Posterior vena cava (tissue), 2 donors: ENCODE data around the gene GPR142. TPM values are rescaled to one million over a fixed set of nuclear protein-coding genes. Genes with fewer than 3 reads are reported as not detected.

Experiments used
- DNase-seq: peaks from one replicate; pipeline ENCODE4 v3.0.0-alpha.2; 2020; ENCODE audit warnings: low spot score
- intact Hi-C, 2 donors: fragments of 100-400 bp; cut with DNase I; formaldehyde crosslinking; loops; one replicate each; pipeline versions ENCODE4 v1.14.1 to v1.14.2; 2022 to 2023
- total RNA-seq, 2 donors: library from RNA; stranded (reverse); fragmentation: NEBNext Ultra II Directional; extraction: Animal tissue kit (Norgen Biotek cat#: 25700); gene quantifications; one replicate each; pipeline ENCODE4 v1.2.1, GENCODE V29; 2021
- donor health status: DM: yes; HTN: yes; CAD: no.
- donor health status: DM: yes; HTN: yes; CAD: no.

The GPR142 gene
- total RNA-seq, 2 donors from 2014 or later = 0.14 TPM; not detected in 1

DNA sequence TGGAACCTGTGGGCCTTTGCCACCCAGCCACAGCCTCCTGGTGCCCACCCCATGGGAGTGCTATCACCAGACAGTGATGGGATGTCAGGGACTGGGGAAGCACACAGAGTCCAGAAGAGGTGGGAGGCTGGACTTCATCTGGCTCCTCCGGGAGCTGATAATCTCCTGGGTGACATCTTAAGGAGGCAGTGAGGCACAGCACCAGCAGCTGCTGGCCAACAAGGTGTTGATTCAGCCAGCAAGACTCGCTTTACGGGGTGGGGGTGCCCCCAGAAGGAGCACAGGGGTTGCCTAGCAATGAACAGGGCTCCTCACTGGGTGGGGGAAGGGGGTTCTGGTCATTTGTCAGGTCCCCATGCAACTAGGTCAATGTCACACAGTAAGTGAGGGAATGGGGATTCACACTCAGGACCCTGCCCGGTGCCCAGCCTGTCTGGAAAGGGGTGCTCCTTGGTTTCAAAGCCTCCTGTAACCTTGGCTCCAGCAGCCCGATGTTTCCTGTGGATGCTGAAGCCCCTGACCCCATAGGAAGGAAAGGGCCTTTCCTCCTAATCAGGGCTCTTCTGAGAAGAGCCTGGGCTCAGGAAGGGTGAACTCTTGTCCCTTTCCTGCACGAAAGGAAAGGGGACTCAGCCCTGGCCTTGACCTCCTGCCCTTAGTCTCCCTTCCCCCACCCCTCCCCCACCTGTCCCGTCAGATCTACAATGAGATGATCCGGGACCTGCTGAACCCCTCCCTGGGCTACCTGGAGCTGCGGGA lies 23.6 kb upstream of the GPR142 start:
- intact Hi-C loops = no loop called here

GRCh38 chr17:74344658-74345057 lies 22.6 kb upstream of the GPR142 start:
- intact Hi-C loops = no loop called here
- no peak for DNase-seq

More for the DNA sequence above, 23.6 kb upstream of the GPR142 start:
- no peak for DNase-seq

- no peak for DNase-seq
- intact Hi-C loops = no loop called here
Measured at GRCh38 chr17:74345433-74346241, 21.7 kb upstream of the GPR142 start.

DNA sequence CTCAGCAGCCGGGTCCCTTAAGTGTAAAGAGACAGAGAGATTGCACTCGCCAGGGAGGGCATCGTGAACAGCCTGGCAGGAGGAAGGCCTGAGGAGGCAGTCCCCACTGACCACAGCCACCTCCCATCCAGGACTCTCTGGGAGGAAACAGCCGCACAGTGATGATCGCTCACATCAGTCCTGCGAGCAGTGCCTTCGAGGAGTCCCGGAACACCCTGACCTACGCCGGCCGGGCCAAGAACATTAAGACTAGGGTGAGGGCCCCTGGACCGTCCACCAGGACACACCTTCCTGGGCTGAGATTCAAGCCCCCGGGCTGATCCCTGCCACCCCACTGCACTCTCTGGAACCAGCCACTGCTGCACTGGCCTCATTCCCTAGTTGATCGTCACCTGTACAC lies 19.7 kb upstream of the GPR142 start:
- intact Hi-C loops = no loop called here
- no peak for DNase-seq

- intact Hi-C loops = no loop called here
- no peak for DNase-seq
Measured at GRCh38 chr17:74349120-74349519, 18.2 kb upstream of the GPR142 start.

GRCh38 chr17:74350486-74350885 lies 16.8 kb upstream of the GPR142 start:
- intact Hi-C loops = no loop called here
- DNase-seq = no peak

- DNase-seq = no peak
- intact Hi-C loops = no loop called here
Measured at GRCh38 chr17:74351552-74352210, 15.6 kb upstream of the GPR142 start.

DNA sequence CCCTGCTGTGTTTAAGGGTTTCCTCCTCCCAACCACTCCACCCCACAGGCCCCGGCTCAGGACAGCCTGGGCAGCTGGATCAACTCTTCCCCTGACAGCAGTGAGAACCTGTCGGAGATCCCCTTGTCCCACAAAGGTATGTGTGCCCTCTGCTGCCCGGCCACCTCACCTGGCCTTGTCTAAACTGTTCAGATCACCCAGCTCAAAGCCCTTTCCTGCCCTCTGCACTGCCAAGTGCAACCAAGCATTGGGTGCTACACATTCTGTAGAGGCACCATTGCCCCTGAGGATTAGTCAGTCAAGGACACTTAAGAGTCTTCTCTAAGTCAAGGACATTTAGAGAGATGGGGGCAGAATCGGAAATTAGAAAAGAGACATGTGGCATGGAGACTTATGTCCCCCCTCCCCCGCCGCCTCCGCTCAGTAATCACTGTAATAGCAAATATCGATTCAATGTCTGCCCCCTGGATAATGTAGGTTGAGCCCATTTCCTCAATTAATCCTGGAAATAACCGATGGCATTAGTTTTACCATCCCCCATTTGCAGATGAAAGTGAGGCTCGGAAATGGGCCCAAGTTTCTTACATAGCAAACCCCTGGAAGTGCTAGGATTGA lies 13.8 kb upstream of the GPR142 start:
- intact Hi-C loops = no loop called here

GRCh38 chr17:74354123-74354522 lies 13.2 kb upstream of the GPR142 start:
- DNase-seq = no peak
- intact Hi-C loops = no loop called here

More for the DNA sequence above, 13.8 kb upstream of the GPR142 start:
- DNase-seq = no peak

DNA sequence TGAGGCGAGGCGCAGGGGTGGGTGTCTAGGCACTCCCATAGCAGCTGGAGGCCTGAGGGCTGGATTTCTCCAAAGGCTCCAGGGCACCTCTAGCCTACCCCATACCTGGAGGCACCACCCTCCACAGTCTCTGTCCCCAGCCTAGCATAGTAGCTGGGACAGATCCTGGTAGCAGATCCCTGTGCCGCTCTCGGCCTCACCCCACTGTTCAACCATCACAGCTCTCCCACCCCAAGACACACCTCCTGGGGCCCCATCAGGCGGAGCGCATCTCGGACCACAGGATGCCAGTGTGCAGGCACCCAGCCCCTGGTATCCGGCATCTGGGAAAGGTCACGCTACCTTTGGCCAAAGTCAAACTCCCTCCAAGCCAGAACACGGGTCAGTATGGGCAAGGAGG lies 12.7 kb upstream of the GPR142 start:
- DNase-seq = no peak
- intact Hi-C loops = no loop called here

GRCh38 chr17:74355065-74355464 lies 12.2 kb upstream of the GPR142 start:
- intact Hi-C loops = no loop called here

GRCh38 chr17:74356646-74357465 lies 10.4 kb upstream of the GPR142 start:
- DNase-seq = no peak
- intact Hi-C loops = no loop called here

More at GRCh38 chr17:74355065-74355464, 12.2 kb upstream of the GPR142 start:
- no peak for DNase-seq

DNA sequence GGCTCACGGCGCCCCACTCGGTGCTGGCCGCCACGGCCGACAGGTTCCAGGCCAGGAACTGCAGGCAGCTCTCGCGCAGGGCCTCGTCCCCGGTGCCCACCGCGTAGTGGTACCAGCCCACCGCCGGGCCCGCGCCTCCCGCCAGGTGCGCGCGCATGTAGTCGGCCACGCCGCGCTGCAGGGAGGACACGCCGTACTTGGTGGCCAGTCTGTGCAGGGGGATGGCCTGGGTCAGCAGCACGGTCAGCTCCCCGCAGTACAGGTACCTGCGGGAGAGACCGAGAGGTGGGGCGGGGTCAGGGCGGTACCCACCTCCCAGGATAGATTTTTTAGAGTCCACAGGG lies 9.9 kb upstream of the GPR142 start:
- no peak for DNase-seq
- intact Hi-C loops = no loop called here

DNA sequence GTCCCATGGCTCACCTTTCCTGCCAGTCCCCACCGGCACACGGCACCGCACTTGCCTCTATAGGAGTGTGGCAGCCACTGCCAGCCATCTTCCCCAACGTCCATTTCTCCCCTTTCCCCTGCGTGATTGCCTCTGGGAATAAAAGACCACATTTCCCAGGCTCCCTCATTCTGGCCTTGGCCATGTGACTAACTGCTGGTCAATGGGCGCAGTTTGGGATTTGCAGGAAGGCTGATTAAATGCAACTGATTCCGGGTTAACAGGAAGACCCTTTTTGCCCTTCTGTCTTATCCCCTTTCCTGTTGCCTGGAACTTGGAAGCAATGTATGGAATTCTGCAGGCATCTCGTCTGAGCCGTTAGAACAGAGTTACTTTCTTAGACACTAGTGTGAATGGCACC lies 8.6 kb upstream of the GPR142 start:
- intact Hi-C loops = loop anchor here in 1 of 2 donors (2.0 kb wide), 1 partner anchor 46 kb away; no protein-coding TSS in a partner anchor
- DNase-seq = no peak

DNA sequence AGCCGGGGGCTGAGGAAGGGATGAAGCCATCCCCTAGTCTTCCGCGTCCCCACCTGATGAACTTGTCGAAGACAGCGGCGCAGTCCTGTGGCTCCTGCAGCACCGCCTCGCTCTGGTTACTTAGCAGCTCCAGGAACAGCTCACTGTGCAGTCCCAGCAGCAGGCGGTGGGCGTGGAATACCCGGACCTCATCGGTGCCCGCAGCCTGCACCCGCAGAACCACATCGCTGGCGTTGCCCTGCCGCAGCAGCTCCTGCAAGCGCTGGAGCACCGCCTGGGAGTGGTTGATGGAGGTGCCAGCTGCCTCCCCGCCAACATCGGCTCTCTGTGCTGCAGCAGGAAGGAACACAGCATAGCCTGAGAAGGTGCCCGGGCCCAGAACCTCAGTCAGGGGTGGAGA lies 7.4 kb upstream of the GPR142 start:
- intact Hi-C loops = loop anchor here in 1 of 2 donors (2.0 kb wide), 1 partner anchor 45 kb away; no protein-coding TSS in a partner anchor
- DNase-seq = no peak

DNA sequence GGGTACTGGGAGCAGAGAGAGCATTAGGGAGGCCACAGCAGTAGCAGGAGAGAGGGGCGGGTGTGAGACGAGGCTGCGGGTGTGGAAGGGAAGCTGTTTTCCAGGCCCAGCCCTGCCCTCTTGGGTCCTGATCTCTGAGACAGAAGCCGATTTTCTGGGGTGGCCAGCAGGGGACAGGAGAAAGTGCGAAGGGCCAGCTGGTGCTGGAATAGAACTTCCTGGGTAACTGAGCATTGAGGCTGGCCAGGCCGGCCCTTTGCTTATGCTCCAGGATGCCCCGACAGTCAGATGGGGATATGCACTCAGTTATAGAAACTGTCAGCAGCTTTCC lies 6.4 kb upstream of the GPR142 start:
- intact Hi-C loops = no loop called here
- no peak for DNase-seq

DNA sequence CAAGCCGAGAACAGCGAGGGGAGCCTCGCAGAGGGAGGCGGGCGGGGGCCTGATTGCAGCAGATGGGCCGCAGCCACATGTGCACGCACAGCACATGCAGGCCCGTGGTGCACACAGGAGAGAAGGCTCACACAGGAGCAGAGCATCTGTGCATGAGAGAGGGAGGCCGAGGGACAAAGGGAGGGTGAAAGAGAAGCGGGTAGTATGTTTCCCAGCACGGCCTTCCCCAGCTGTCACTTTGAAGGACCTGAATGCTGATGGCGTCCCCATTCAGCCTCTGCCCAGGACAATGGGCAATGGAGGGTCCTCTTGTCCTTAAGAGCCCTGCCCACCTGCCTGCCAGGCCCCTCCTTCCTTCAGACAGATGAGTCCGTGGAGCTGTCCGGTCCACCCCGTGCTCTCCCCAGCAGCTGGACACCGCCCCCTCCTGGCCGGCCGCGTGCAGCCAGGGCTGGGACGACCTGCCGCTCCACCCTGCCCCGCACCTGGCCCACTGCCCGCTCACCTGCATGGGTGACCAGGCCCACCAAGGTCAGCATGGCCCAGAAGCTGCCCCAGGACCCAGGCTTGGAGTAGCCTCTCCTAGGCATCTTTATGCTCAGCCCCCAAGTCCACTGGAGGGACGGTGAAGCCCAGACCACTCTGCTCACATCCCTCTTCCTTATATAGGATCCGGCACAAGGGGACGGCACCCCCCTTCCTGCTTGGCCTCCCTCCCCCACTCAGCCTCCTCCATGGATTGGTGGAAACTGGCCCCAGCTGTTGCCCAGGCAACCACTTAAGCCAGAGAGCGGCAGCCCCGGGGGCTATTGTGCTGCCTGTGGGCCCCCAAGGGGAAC lies 5.9 kb upstream of the GPR142 start, which contains the start of gene BTBD17:
BTBD17 (minus strand) TSS at position 639 of the 839 bp plus-strand sequence; CDS start at position 590, 49 bp downstream.
- intact Hi-C loops = no loop called here

DNA sequence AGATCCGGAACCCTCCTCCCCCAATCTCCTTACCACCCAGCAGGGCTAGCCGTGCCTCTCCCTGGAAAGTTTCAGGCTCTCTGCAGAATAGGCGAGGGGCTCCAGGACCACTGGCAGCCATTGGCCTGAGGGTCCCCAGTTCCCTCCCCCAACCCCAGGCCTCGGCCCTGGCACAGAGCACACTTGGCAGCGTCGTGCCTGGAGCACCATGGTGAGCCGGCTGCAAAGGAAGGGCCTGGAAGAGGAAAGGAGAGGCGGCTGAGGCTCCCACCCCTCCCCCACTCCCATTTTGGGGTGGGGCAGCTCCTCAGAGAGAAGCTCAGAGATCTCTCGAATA lies 5.3 kb upstream of the GPR142 start:
- DNase-seq = no peak
- intact Hi-C loops = no loop called here

More for the DNA sequence above, 5.9 kb upstream of the GPR142 start, which contains the start of gene BTBD17:
- no peak for DNase-seq
